Measurements from ENCODE around the gene LCE3E. TPM values are rescaled to one million over a fixed set of nuclear protein-coding genes. Genes with fewer than 3 reads are reported as not detected.
A peak's percentile ranks its signal among the peaks of the same experiment; 100 is the strongest.

Gene LCE3E
- total RNA-seq, 3 donors from 2014 or later: not detected

GRCh38 chr1:152535774-152536173 is 30.8 kb downstream of the LCE3E start:
- H3K4me1 ChIP-seq: no peaks in the 10 kb centered on the region
- TF ChIP-seq CTCF (IDR thresholded peaks at IDR 0.05): no peak
- no peak for TF ChIP-seq POLR2AphosphoS5 (IDR thresholded peaks at IDR 0.05)
- TF ChIP-seq POLR2A (IDR thresholded peaks at IDR 0.05): no peak
- no peak overlapping the region for H3K4me3 ChIP-seq
- no peaks in the 10 kb centered on the region for H3K36me3 ChIP-seq
- DNase-seq (ENCODE audit: low spot score in 2 of 2): no peak
- no peaks in the 10 kb centered on the region for H3K9me3 ChIP-seq
- intact Hi-C loops (cut with DNase I; ENCODE audit: low total_unique reads): no loop called here
- H3K27me3 ChIP-seq: no peaks in the 10 kb centered on the region
- H3K27ac ChIP-seq: no peak overlapping the region

- no peak for DNase-seq (ENCODE audit: low spot score in 2 of 2)
- intact Hi-C loops (cut with DNase I; ENCODE audit: low total_unique reads): no loop called here
- Histone ChIP-seq H3K9me3 (no peaks in the 10 kb centered on the region), H3K27ac (no peak overlapping the region), H3K4me3 (no peak overlapping the region), H3K36me3 (no peaks in the 10 kb centered on the region), H3K27me3 (no peaks in the 10 kb centered on the region), H3K4me1 (no peaks in the 10 kb centered on the region)
- peak in 1 of 3 donors; percentile 21 for TF ChIP-seq CTCF (IDR thresholded peaks at IDR 0.05)
- no peak for TF ChIP-seq POLR2AphosphoS5 (IDR thresholded peaks at IDR 0.05)
Measured at GRCh38 chr1:152533327-152533938, 33.1 kb downstream of the LCE3E start.

- TF ChIP-seq CTCF (IDR thresholded peaks at IDR 0.05) (no peak), POLR2AphosphoS5 (IDR thresholded peaks at IDR 0.05) (no peak), POLR2A (IDR thresholded peaks at IDR 0.05) (no peak)
- H3K27ac ChIP-seq: no peak overlapping the region
- intact Hi-C loops (cut with DNase I; ENCODE audit: low total_unique reads): no loop called here
Measured at GRCh38 chr1:152525080-152525641, 41.4 kb downstream of the LCE3E start.

GRCh38 chr1:152520561-152521090 is 46.0 kb downstream of the LCE3E start:
- Histone ChIP-seq H3K4me1 (no peaks in the 10 kb centered on the region), H3K36me3 (no peaks in the 10 kb centered on the region), H3K4me3 (no peak overlapping the region), H3K27me3 (peaks cover 0 to 9% of the 10 kb centered on the region in 2 donors), H3K27ac (no peak overlapping the region), H3K9me3 (peaks cover 0 to 10% of the 10 kb centered on the region in 2 donors)
- intact Hi-C loops (cut with DNase I; ENCODE audit: low total_unique reads): no loop called here
- no peak for DNase-seq (ENCODE audit: low spot score in 2 of 2)
- TF ChIP-seq POLR2AphosphoS5 (IDR thresholded peaks at IDR 0.05): no peak
- no peak for TF ChIP-seq CTCF (IDR thresholded peaks at IDR 0.05)
- TF ChIP-seq POLR2A (IDR thresholded peaks at IDR 0.05): no peak

More at GRCh38 chr1:152525080-152525641, 41.4 kb downstream of the LCE3E start:
- peaks cover 0 to 4% of the 10 kb centered on the region in 2 donors for H3K27me3 ChIP-seq
- no peak overlapping the region for H3K4me3 ChIP-seq
- peaks cover 0 to 10% of the 10 kb centered on the region in 2 donors for H3K9me3 ChIP-seq
- H3K36me3 ChIP-seq: no peaks in the 10 kb centered on the region
- no peaks in the 10 kb centered on the region for H3K4me1 ChIP-seq
- no peak for DNase-seq (ENCODE audit: low spot score in 2 of 2)

- peaks cover 0 to 10% of the 10 kb centered on the region in 2 donors for H3K9me3 ChIP-seq
- no peak overlapping the region for H3K4me3 ChIP-seq
- no peak overlapping the region for H3K27ac ChIP-seq
- no peaks in the 10 kb centered on the region for H3K36me3 ChIP-seq
- no peak for DNase-seq (ENCODE audit: low spot score in 2 of 2)
- peaks cover 4 to 13% of the 10 kb centered on the region in 2 donors for H3K27me3 ChIP-seq
- no peaks in the 10 kb centered on the region for H3K4me1 ChIP-seq
- intact Hi-C loops (cut with DNase I; ENCODE audit: low total_unique reads): no loop called here
- no peak for TF ChIP-seq POLR2AphosphoS5 (IDR thresholded peaks at IDR 0.05)
Measured at GRCh38 chr1:152519851-152520250, 46.7 kb downstream of the LCE3E start.

Data from breast epithelium (tissue), 4 donors.